COLO668 (cell line): ENCODE data around the gene TMEM247.

Source experiments
- DNase-seq: peaks from one replicate; lab custom pipeline; 2025; ENCODE audit not compliant: unreplicated experiment; lab: John Stamatoyannopoulos, UW

TMEM247 gene

GRCh38 chr2:46479265-46479664 lies at the start of gene TMEM247:
TSS of gene TMEM247 (plus strand) at chr2:46479565.
- no peak for DNase-seq

- DNase-seq: no peak
Measured at GRCh38 chr2:46430413-46430812, 49.0 kb upstream of the TMEM247 start.

GRCh38 chr2:46430992-46431391 lies 48.4 kb upstream of the TMEM247 start:
- DNase-seq: no peak

- no peak for DNase-seq
Measured at GRCh38 chr2:46431481-46432235, 47.7 kb upstream of the TMEM247 start.

GRCh38 chr2:46434851-46435273 lies 44.5 kb upstream of the TMEM247 start:
- DNase-seq: no peak

- no peak for DNase-seq
Measured at GRCh38 chr2:46435353-46435752, 44.0 kb upstream of the TMEM247 start.

- no peak for DNase-seq
Measured at GRCh38 chr2:46435796-46436360, 43.5 kb upstream of the TMEM247 start.

GRCh38 chr2:46436800-46437199 lies 42.6 kb upstream of the TMEM247 start:
- DNase-seq: no peak

- DNase-seq: no peak
Measured at GRCh38 chr2:46438102-46438501, 41.3 kb upstream of the TMEM247 start.

- DNase-seq: no peak
Measured at GRCh38 chr2:46438794-46439193, 40.6 kb upstream of the TMEM247 start.

GRCh38 chr2:46439582-46439981 lies 39.8 kb upstream of the TMEM247 start:
- no peak for DNase-seq

- DNase-seq: no peak
Measured at GRCh38 chr2:46441838-46442712, 37.3 kb upstream of the TMEM247 start.

GRCh38 chr2:46444732-46445131 lies 34.6 kb upstream of the TMEM247 start:
- DNase-seq: no peak

GRCh38 chr2:46445556-46445955 lies 33.8 kb upstream of the TMEM247 start:
- no peak for DNase-seq

- DNase-seq: no peak
Measured at GRCh38 chr2:46446871-46447568, 32.3 kb upstream of the TMEM247 start.

GRCh38 chr2:46447649-46448048 lies 31.7 kb upstream of the TMEM247 start:
- DNase-seq: no peak

GRCh38 chr2:46448111-46448510 lies 31.3 kb upstream of the TMEM247 start:
- no peak for DNase-seq

GRCh38 chr2:46448641-46449040 lies 30.7 kb upstream of the TMEM247 start:
- no peak for DNase-seq

- no peak for DNase-seq
Measured at GRCh38 chr2:46449700-46450099, 29.7 kb upstream of the TMEM247 start.

GRCh38 chr2:46451131-46451711 lies 28.1 kb upstream of the TMEM247 start:
- no peak for DNase-seq

- DNase-seq: no peak
Measured at GRCh38 chr2:46456789-46457188, 22.6 kb upstream of the TMEM247 start.
